B cell (primary cell): Measurements from ENCODE around the gene CROCC. TPM values are rescaled to one million over a fixed set of nuclear protein-coding genes. Genes with fewer than 3 reads are reported as not detected.

Experiments
- ATAC-seq: fragments of 200-7000 bp; cut with Tn5 transposase; one replicate; pipeline ENCODE4 v1.10.0; 2021; ENCODE audit warnings: low read depth, mild to moderate bottlenecking, moderate number of reproducible peaks, moderate library complexity
- CTCF ChIA-PET: fragments of 350-600 bp; sonication (Branson Sonifier 250); formaldehyde crosslinking; loops from one replicate; lab custom pipeline; 2021; ENCODE audit warnings: antibody characterized with exemption, inconsistent platforms; lab: Charles Lee
- POLR2A ChIA-PET: fragments of 350-600 bp; sonication (Branson Sonifier 250); formaldehyde crosslinking; loops from one replicate; lab custom pipeline; 2021; ENCODE audit warnings: antibody characterized with exemption; lab: Charles Lee
- DNase-seq: peaks from one replicate; pipeline ENCODE4 v3.0.0; 2013
- H2AFZ ChIP-seq: 2 replicates; pipeline ENCODE4 v1.6.1; 2012; ENCODE audit warnings: mild to moderate bottlenecking, low read depth, low read length; ENCODE audit not compliant: insufficient read depth, poor library complexity, severe bottlenecking
- H3K27ac ChIP-seq, 2 donors: 1 replicate in 1 of 2; 2 replicates in 1 of 2; pipeline ENCODE4 v1.5.1; 2012 to 2013; ENCODE audit warnings: low read length in 2 of 2, mild to moderate bottlenecking in 2 of 2, moderate library complexity in 1 of 2
- H3K27me3 ChIP-seq, 4 experiments: fragments of 200-600 bp in 1 of 4; sonication (generic) in 1 of 4; replicated peaks in 1 of 4; 1 replicate in 2 of 4; 2 replicates in 2 of 4; pipeline versions ENCODE4 v1.6.1 to v1.7.0; 2013 to 2016; ENCODE audit warnings: low read length in 3 of 4, mild to moderate bottlenecking in 2 of 4, mixed read lengths in 1 of 4, moderate library complexity in 1 of 4; ENCODE audit not compliant: insufficient read depth in 4 of 4, control insufficient read depth in 3 of 4; ENCODE audit errors: control extremely low read depth in 1 of 4
- H3K36me3 ChIP-seq, 2 experiments: replicated peaks in 1 of 2; 1 replicate in 1 of 2; 2 replicates in 1 of 2; pipeline versions ENCODE4 v1.6.1 to v1.7.1; 2013; ENCODE audit warnings: low read length in 1 of 2; ENCODE audit not compliant: insufficient read depth in 2 of 2, control insufficient read depth in 1 of 2; ENCODE audit errors: control extremely low read depth in 1 of 2, extremely low read depth in 1 of 2
- H3K4me1 ChIP-seq, 2 donors: fragments of 200-600 bp in 1 of 2; sonication (generic) in 1 of 2; 1 replicate in 1 of 2; 2 replicates in 1 of 2; pipeline versions ENCODE4 v1.5.1 to v1.6.1; 2013 to 2017; ENCODE audit warnings: low read length in 2 of 2; ENCODE audit not compliant: control insufficient read depth in 2 of 2, insufficient read depth in 2 of 2
- H3K4me2 ChIP-seq: replicated peaks from 2 replicates; pipeline ENCODE3; 2012; ENCODE audit warnings: mild to moderate bottlenecking, low read depth, low read length; ENCODE audit not compliant: poor library complexity, severe bottlenecking
- H3K4me3 ChIP-seq, 5 experiments: fragments of 200-600 bp in 1 of 5; sonication (generic) in 1 of 5; 1 replicate in 3 of 5; 2 replicates in 2 of 5; pipeline versions ENCODE4 v1.5.1 to v1.7.0; 2011 to 2016; ENCODE audit warnings: low read length in 4 of 5, mild to moderate bottlenecking in 4 of 5, low read depth in 2 of 5, control low read depth in 1 of 5, moderate library complexity in 1 of 5; ENCODE audit not compliant: insufficient read depth in 1 of 5; ENCODE audit errors: control extremely low read depth in 1 of 5, extremely low read depth in 1 of 5
- H3K79me2 ChIP-seq: fragments of 200-600 bp; sonication (generic); one replicate; pipeline ENCODE4 v1.6.0; 2016; ENCODE audit warnings: low read length; ENCODE audit not compliant: control insufficient read depth, insufficient read depth
- H3K9ac ChIP-seq: fragments of 200-600 bp; sonication (generic); 2 replicates; pipeline ENCODE4 v1.6.1; 2017; ENCODE audit warnings: mild to moderate bottlenecking, low read length, moderate library complexity
- H3K9me3 ChIP-seq, 3 donors: one replicate each; pipeline versions ENCODE4 v1.6.1 to v1.7.1; 2013; ENCODE audit warnings: low read length in 2 of 3; ENCODE audit not compliant: control insufficient read depth in 2 of 3, insufficient read depth in 1 of 3; ENCODE audit errors: control extremely low read depth in 1 of 3
- H4K20me1 ChIP-seq: 2 replicates; pipeline ENCODE4 v1.6.0; 2012; ENCODE audit warnings: mild to moderate bottlenecking, low read length; ENCODE audit not compliant: insufficient read depth, control insufficient read depth, poor library complexity, severe bottlenecking
- H3K27ac Mint-ChIP-seq: one replicate; pipeline ENCODE4 v1.8.0; 2021; ENCODE audit warnings: mixed read lengths
- H3K27me3 Mint-ChIP-seq: one replicate; pipeline ENCODE4 v1.8.0; 2021; ENCODE audit warnings: mixed read lengths
- H3K4me1 Mint-ChIP-seq: one replicate; pipeline ENCODE4 v1.8.0; 2021; ENCODE audit warnings: mixed read lengths
- H3K4me3 Mint-ChIP-seq: one replicate; pipeline ENCODE4 v1.8.0; 2021; ENCODE audit warnings: mixed read lengths
- H3K9me3 Mint-ChIP-seq: one replicate; pipeline ENCODE4 v1.8.0; 2022; ENCODE audit warnings: mixed read lengths; ENCODE audit not compliant: insufficient read depth
- CTCF ChIP-seq: fragments of 200-600 bp; IDR thresholded peaks from one replicate; pipeline ENCODE4 v1.8.0; 2022; ENCODE audit warnings: antibody characterized with exemption, mild to moderate bottlenecking
- EZH2 ChIP-seq: IDR thresholded peaks from 2 replicates; pipeline ENCODE4 v1.6.1; 2012; ENCODE audit warnings: borderline replicate concordance, low read depth, mild to moderate bottlenecking, moderate library complexity, low read length; ENCODE audit not compliant: insufficient read depth, poor library complexity, severe bottlenecking
- WGBS: methylation state at CpG from one replicate; pipeline ENCODE4 v1.1.5; 2013; ENCODE audit warnings: missing lambda C conversion rate; ENCODE audit not compliant: insufficient coverage; 5-methylcytosine and 5-hydroxymethylcytosine counted together
- intact Hi-C: fragments of 100-400 bp; cut with micrococcal nuclease; formaldehyde crosslinking; loops from one replicate; pipeline ENCODE4 v1.10.0; 2022
- polyA plus RNA-seq: library from polyadenylated mRNA; depleted of rRNA; stranded (reverse); fragments of >200 nt; gene quantifications from 2 replicates; pipeline ENCODE4 v1.2.3, GENCODE V29; 2012
- total RNA-seq, 2 donors: library from RNA; stranded (reverse); fragments of 120-200 nt in 1 of 2; gene quantifications; 1 replicate in 1 of 2; 2 replicates in 1 of 2; pipeline versions ENCODE4 v1.2.3 to v1.2.4, GENCODE V29; 2013 to 2022

CROCC gene
- total and polyA plus RNA-seq, 2 donors (not counting 1 experiment from before 2014, with no cell fraction given) = 66.2 to 120 TPM

DNA sequence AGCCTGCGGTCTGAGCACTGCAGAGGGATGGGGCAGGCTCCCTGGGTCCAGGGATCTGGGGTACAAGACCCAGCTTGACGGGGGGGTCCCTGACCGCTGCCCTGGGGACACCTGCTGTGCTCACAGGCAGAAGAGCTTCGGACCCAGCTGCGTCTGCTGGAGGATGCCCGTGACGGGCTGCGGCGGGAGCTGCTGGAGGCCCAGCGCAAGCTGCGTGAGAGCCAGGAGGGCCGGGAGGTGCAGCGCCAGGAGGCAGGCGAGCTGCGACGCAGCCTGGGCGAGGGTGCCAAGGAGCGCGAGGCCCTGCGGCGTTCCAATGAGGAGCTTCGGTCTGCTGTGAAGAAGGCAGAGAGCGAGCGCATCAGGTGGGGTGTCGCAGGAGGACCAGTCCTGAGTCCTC is 33.5 kb downstream of the CROCC start:
- Histone ChIP-seq H3K4me3 (no peak overlapping the region), H3K4me2 (no peak overlapping the region), H3K27ac (no peak overlapping the region), H4K20me1 (no peaks in the 10 kb centered on the region), H3K9me3 (no peaks in the 10 kb centered on the region), H2AFZ (no peak overlapping the region), H3K9ac (no peak overlapping the region), H3K4me1 (peaks cover 1 to 8% of the 10 kb centered on the region in 2 donors), H3K27me3 (no peaks in the 10 kb centered on the region), H3K36me3 (no peaks in the 10 kb centered on the region), H3K79me2 (no peaks in the 10 kb centered on the region)
- Mint-ChIP-seq H3K9me3 (no peaks in the 10 kb centered on the region), H3K27me3 (no peaks in the 10 kb centered on the region), H3K4me1 (peaks cover 5% of the 10 kb centered on the region), H3K4me3 (no peak overlapping the region), H3K27ac (no peak overlapping the region)
- ChIA-PET POLR2A (no interaction called here), CTCF (interaction anchor here (1.7 kb wide), 1 partner anchor 91 kb away, joined by 7 read pairs; no protein-coding TSS in a partner anchor)
- over 99% methylated on average over 25 of the region's 25 CpGs for WGBS
- TF ChIP-seq EZH2 = no peak
- no peak for TF ChIP-seq CTCF
- DNase-seq (no peak), ATAC-seq (no peak)
- intact Hi-C loops = no loop called here

GRCh38 chr1:16956775-16957174 is 35.0 kb downstream of the CROCC start:
- intact Hi-C loops = no loop called here
- no peak for ATAC-seq
- Histone ChIP-seq H2AFZ (no peak overlapping the region), H4K20me1 (no peaks in the 10 kb centered on the region), H3K27me3 (no peaks in the 10 kb centered on the region), H3K36me3 (no peaks in the 10 kb centered on the region), H3K9ac (no peak overlapping the region), H3K27ac (no peak overlapping the region), H3K79me2 (no peaks in the 10 kb centered on the region), H3K4me3 (no peak overlapping the region), H3K9me3 (no peaks in the 10 kb centered on the region), H3K4me2 (no peak overlapping the region), H3K4me1 (peaks cover 4 to 12% of the 10 kb centered on the region in 2 donors)
- Mint-ChIP-seq H3K4me1 (peaks cover 10% of the 10 kb centered on the region), H3K4me3 (no peak overlapping the region), H3K27me3 (no peaks in the 10 kb centered on the region), H3K27ac (no peak overlapping the region), H3K9me3 (no peaks in the 10 kb centered on the region)
- TF ChIP-seq CTCF (no peak), EZH2 (no peak)
- CTCF ChIA-PET = interaction anchor here (0.6 to 1.7 kb wide), 3 partner anchors 89 to 1174 kb away, joined by 3 to 7 read pairs (median 3); no protein-coding TSS in a partner anchor
- POLR2A ChIA-PET = no interaction called here
- 100% methylated on average over 6 of the region's 8 CpGs for WGBS
- DNase-seq = no peak
